HepG2 (cell line): ENCODE measurements around the gene LCE7A.

ENCODE experiments used
- TF ChIP-seq, protein P1 (sequence below): sonication (generic); formaldehyde crosslinking; conservative IDR thresholded peaks from 2 replicates; pipeline ENCODE4 v1.4.0; 2020; ENCODE audit warnings: missing genetic modification reagents
- TF ChIP-seq, protein P2 (sequence below), 2 experiments: IDR thresholded peaks; 2 replicates each; pipeline ENCODE4 v1.6.1; 2011 to 2012; ENCODE audit warnings: low read length in 2 of 2, borderline replicate concordance in 1 of 2, low read depth in 1 of 2, mild to moderate bottlenecking in 1 of 2, moderate library complexity in 1 of 2

DNA sequence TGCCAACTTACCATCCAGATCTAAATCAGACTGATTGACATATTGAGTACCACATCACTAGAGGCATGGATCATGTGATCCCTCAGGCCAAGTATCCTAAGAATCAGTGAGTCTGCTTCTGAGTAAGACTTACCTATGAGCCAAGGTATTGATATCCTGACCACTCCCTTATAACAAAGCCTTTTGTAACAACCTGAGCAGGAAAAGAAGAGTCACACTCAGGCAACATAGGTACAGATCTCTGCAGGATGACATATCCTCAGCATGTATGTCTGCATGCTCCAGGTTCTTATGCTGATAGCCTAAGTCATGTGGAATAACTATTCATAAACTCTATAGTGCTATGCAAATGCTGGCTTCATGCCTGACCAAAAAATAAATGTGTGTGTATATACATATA lies 34.8 kb upstream of the LCE7A start:
- TF ChIP-seq, protein P1, sequence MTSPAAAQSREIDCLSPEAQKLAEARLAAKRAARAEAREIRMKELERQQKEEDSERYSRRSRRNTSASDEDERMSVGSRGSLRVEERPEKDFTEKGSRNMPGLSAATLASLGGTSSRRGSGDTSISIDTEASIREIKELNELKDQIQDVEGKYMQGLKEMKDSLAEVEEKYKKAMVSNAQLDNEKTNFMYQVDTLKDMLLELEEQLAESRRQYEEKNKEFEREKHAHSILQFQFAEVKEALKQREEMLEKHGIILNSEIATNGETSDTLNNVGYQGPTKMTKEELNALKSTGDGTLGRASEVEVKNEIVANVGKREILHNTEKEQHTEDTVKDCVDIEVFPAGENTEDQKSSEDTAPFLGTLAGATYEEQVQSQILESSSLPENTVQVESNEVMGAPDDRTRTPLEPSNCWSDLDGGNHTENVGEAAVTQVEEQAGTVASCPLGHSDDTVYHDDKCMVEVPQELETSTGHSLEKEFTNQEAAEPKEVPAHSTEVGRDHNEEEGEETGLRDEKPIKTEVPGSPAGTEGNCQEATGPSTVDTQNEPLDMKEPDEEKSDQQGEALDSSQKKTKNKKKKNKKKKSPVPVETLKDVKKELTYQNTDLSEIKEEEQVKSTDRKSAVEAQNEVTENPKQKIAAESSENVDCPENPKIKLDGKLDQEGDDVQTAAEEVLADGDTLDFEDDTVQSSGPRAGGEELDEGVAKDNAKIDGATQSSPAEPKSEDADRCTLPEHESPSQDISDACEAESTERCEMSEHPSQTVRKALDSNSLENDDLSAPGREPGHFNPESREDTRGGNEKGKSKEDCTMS (CRISPR knock-in tag) = no peak
- TF ChIP-seq, protein P2, sequence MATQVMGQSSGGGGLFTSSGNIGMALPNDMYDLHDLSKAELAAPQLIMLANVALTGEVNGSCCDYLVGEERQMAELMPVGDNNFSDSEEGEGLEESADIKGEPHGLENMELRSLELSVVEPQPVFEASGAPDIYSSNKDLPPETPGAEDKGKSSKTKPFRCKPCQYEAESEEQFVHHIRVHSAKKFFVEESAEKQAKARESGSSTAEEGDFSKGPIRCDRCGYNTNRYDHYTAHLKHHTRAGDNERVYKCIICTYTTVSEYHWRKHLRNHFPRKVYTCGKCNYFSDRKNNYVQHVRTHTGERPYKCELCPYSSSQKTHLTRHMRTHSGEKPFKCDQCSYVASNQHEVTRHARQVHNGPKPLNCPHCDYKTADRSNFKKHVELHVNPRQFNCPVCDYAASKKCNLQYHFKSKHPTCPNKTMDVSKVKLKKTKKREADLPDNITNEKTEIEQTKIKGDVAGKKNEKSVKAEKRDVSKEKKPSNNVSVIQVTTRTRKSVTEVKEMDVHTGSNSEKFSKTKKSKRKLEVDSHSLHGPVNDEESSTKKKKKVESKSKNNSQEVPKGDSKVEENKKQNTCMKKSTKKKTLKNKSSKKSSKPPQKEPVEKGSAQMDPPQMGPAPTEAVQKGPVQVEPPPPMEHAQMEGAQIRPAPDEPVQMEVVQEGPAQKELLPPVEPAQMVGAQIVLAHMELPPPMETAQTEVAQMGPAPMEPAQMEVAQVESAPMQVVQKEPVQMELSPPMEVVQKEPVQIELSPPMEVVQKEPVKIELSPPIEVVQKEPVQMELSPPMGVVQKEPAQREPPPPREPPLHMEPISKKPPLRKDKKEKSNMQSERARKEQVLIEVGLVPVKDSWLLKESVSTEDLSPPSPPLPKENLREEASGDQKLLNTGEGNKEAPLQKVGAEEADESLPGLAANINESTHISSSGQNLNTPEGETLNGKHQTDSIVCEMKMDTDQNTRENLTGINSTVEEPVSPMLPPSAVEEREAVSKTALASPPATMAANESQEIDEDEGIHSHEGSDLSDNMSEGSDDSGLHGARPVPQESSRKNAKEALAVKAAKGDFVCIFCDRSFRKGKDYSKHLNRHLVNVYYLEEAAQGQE (IDR thresholded peaks at IDR 0.05; ENCODE audit: borderline replicate concordance in 1 of 2, low read depth in 1 of 2, low read length in 2 of 2) = no peak
